ENCODE data around the gene TANK.
"Not testable (repeated sequence)": the region's sequence is repeated elsewhere in the genome, so short reads cannot be mapped to it uniquely, and the experiment has no call there.

Gene TANK

GRCh38 chr2:161245261-161245553, 85.0 kb downstream of the TANK start:
- DNase-seq (ENCODE audit: insufficient read length, low spot score) (no peak), FAIRE-seq (no peak)
- TF ChIP-seq POLR2A (IDR thresholded peaks at IDR 0.05; ENCODE audit: low read depth, low read length) (no peak), SPI1 (IDR thresholded peaks at IDR 0.05; ENCODE audit: low read depth, low read length) (no peak), POLR2AphosphoS5 (IDR thresholded peaks at IDR 0.05; ENCODE audit: low read depth, low read length) (no peak), POU2F2 (IDR thresholded peaks at IDR 0.05; ENCODE audit: low read depth, low read length) (no peak), TAF1 (IDR thresholded peaks at IDR 0.05; ENCODE audit: low read depth, low read length) (no peak), PAX5 (IDR thresholded peaks at IDR 0.05; ENCODE audit: insufficient read depth, low read length, severe bottlenecking) (no peak)

GRCh38 chr2:161245671-161246070, 85.4 kb downstream of the TANK start:
- FAIRE-seq, result no peak
- no peak for DNase-seq (ENCODE audit: insufficient read length, low spot score)

GRCh38 chr2:161246281-161246680, 86.1 kb downstream of the TANK start:
- FAIRE-seq, result no peak
- TF ChIP-seq POLR2AphosphoS5 (IDR thresholded peaks at IDR 0.05; ENCODE audit: low read depth, low read length) (no peak), TAF1 (IDR thresholded peaks at IDR 0.05; ENCODE audit: low read depth, low read length) (no peak), POLR2A (IDR thresholded peaks at IDR 0.05; ENCODE audit: low read depth, low read length) (no peak), PAX5 (IDR thresholded peaks at IDR 0.05; ENCODE audit: insufficient read depth, low read length, severe bottlenecking) (no peak), POU2F2 (IDR thresholded peaks at IDR 0.05; ENCODE audit: low read depth, low read length) (no peak), SPI1 (IDR thresholded peaks at IDR 0.05; ENCODE audit: low read depth, low read length) (no peak)
- no peak for DNase-seq (ENCODE audit: insufficient read length, low spot score)

More at GRCh38 chr2:161245671-161246070, 85.4 kb downstream of the TANK start:
- no peak for TF ChIP-seq SPI1 (IDR thresholded peaks at IDR 0.05; ENCODE audit: low read depth, low read length)
- TF ChIP-seq POLR2A (IDR thresholded peaks at IDR 0.05; ENCODE audit: low read depth, low read length), result no peak
- no peak for TF ChIP-seq TAF1 (IDR thresholded peaks at IDR 0.05; ENCODE audit: low read depth, low read length)
- no peak for TF ChIP-seq POLR2AphosphoS5 (IDR thresholded peaks at IDR 0.05; ENCODE audit: low read depth, low read length)
- no peak for TF ChIP-seq POU2F2 (IDR thresholded peaks at IDR 0.05; ENCODE audit: low read depth, low read length)
- no peak for TF ChIP-seq PAX5 (IDR thresholded peaks at IDR 0.05; ENCODE audit: insufficient read depth, low read length, severe bottlenecking)

- TF ChIP-seq SPI1 (IDR thresholded peaks at IDR 0.05; ENCODE audit: low read depth, low read length) (no peak), POLR2AphosphoS5 (IDR thresholded peaks at IDR 0.05; ENCODE audit: low read depth, low read length) (no peak), TAF1 (IDR thresholded peaks at IDR 0.05; ENCODE audit: low read depth, low read length) (no peak), POLR2A (IDR thresholded peaks at IDR 0.05; ENCODE audit: low read depth, low read length) (no peak), POU2F2 (IDR thresholded peaks at IDR 0.05; ENCODE audit: low read depth, low read length) (no peak), PAX5 (IDR thresholded peaks at IDR 0.05; ENCODE audit: insufficient read depth, low read length, severe bottlenecking) (no peak)
- DNase-seq (ENCODE audit: insufficient read length, low spot score) (no peak), FAIRE-seq (peak; percentile 81)
These were observed 90.7 kb downstream of the TANK start for GRCh38 chr2:161250864-161251436.

GRCh38 chr2:161257123-161257952, 97.1 kb downstream of the TANK start:
- no peak for DNase-seq (ENCODE audit: insufficient read length, low spot score)

GRCh38 chr2:161265874-161266273, 105.6 kb downstream of the TANK start:
- FAIRE-seq, result no peak
- TF ChIP-seq PAX5 (IDR thresholded peaks at IDR 0.05; ENCODE audit: insufficient read depth, low read length, severe bottlenecking), result no peak
- TF ChIP-seq POU2F2 (IDR thresholded peaks at IDR 0.05; ENCODE audit: low read depth, low read length), result no peak
- DNase-seq (ENCODE audit: insufficient read length, low spot score), result no peak

More at GRCh38 chr2:161257123-161257952, 97.1 kb downstream of the TANK start:
- TF ChIP-seq SPI1 (IDR thresholded peaks at IDR 0.05; ENCODE audit: low read depth, low read length) (no peak), PAX5 (IDR thresholded peaks at IDR 0.05; ENCODE audit: insufficient read depth, low read length, severe bottlenecking) (no peak), TAF1 (IDR thresholded peaks at IDR 0.05; ENCODE audit: low read depth, low read length) (no peak), POLR2AphosphoS5 (IDR thresholded peaks at IDR 0.05; ENCODE audit: low read depth, low read length) (no peak), POLR2A (IDR thresholded peaks at IDR 0.05; ENCODE audit: low read depth, low read length) (no peak), POU2F2 (IDR thresholded peaks at IDR 0.05; ENCODE audit: low read depth, low read length) (no peak)
- FAIRE-seq, result peak; percentile 26

GRCh38 chr2:161269111-161269510, 108.9 kb downstream of the TANK start:
- TF ChIP-seq SPI1 (IDR thresholded peaks at IDR 0.05; ENCODE audit: low read depth, low read length) (no peak), POU2F2 (IDR thresholded peaks at IDR 0.05; ENCODE audit: low read depth, low read length) (no peak), PAX5 (IDR thresholded peaks at IDR 0.05; ENCODE audit: insufficient read depth, low read length, severe bottlenecking) (no peak), POLR2A (IDR thresholded peaks at IDR 0.05; ENCODE audit: low read depth, low read length) (no peak), POLR2AphosphoS5 (IDR thresholded peaks at IDR 0.05; ENCODE audit: low read depth, low read length) (no peak), TAF1 (IDR thresholded peaks at IDR 0.05; ENCODE audit: low read depth, low read length) (no peak)
- no peak for FAIRE-seq
- no peak for DNase-seq (ENCODE audit: insufficient read length, low spot score)

- FAIRE-seq (peak; percentile 70), DNase-seq (ENCODE audit: insufficient read length, low spot score) (no peak)
These were observed 113.0 kb downstream of the TANK start for GRCh38 chr2:161273038-161273760.

GRCh38 chr2:161278564-161279229, 118.5 kb downstream of the TANK start:
- FAIRE-seq (peak; percentile 56), DNase-seq (ENCODE audit: insufficient read length, low spot score) (peak; percentile 51)

More at GRCh38 chr2:161273038-161273760, 113.0 kb downstream of the TANK start:
- no peak for TF ChIP-seq POLR2AphosphoS5 (IDR thresholded peaks at IDR 0.05; ENCODE audit: low read depth, low read length)

- DNase-seq (ENCODE audit: insufficient read length, low spot score); FAIRE-seq: not testable (repeated sequence)
These were observed 119.1 kb downstream of the TANK start for GRCh38 chr2:161279230-161279815.

GRCh38 chr2:161280906-161281323, 120.7 kb downstream of the TANK start:
- FAIRE-seq; DNase-seq (ENCODE audit: insufficient read length, low spot score): not testable (repeated sequence)

- FAIRE-seq; DNase-seq (ENCODE audit: insufficient read length, low spot score): not testable (repeated sequence)
These were observed 121.5 kb downstream of the TANK start for GRCh38 chr2:161281615-161282310.

GRCh38 chr2:161282311-161282644, 122.0 kb downstream of the TANK start:
- not testable (repeated sequence) for FAIRE-seq; DNase-seq (ENCODE audit: insufficient read length, low spot score)

Measured in GM12891 (cell line).